Thyroid gland (tissue), 4 donors: ENCODE data around the gene HIPK3.

Source experiments
- CTCF ChIP-seq, 6 experiments: fragments of 200-600 bp in 3 of 6; fragments of 450-650 bp in 3 of 6; sonication (generic) in 3 of 6; IDR thresholded peaks; one replicate each; pipeline ENCODE4 v1.5.1; 2016 to 2019; ENCODE audit warnings: antibody characterized with exemption in 6 of 6, mild to moderate bottlenecking in 2 of 6, inconsistent platforms in 1 of 6, moderate library complexity in 1 of 6
- POLR2A ChIP-seq, 2 donors: fragments of 450-650 bp; IDR thresholded peaks; one replicate each; pipeline ENCODE4 v1.6.1; 2017; ENCODE audit warnings: antibody characterized with exemption in 2 of 2, mild to moderate bottlenecking in 2 of 2, moderate library complexity in 1 of 2

GRCh38 chr11:33263549-33263948 is 6.4 kb downstream of the HIPK3 start:
- TF ChIP-seq CTCF (IDR thresholded peaks at IDR 0.05), result no peak
- TF ChIP-seq POLR2A (IDR thresholded peaks at IDR 0.05), result no peak
